Nephron (organoid): ENCODE measurements around the gene COL4A4.
A peak's percentile ranks its signal among the peaks of the same experiment; 100 is the strongest.

ENCODE experiments used
- H3K27ac Mint-ChIP-seq, 3 experiments: 2 replicates each; pipeline ENCODE4 v1.8.0; 2020; ENCODE audit warnings: mixed read lengths in 3 of 3, mild to moderate bottlenecking in 2 of 3, moderate library complexity in 1 of 3
- H3K27me3 Mint-ChIP-seq: 2 replicates; pipeline ENCODE4 v1.8.0; 2021; ENCODE audit warnings: low read depth, mild to moderate bottlenecking, moderate library complexity, mixed read lengths
- H3K36me3 Mint-ChIP-seq: 2 replicates; pipeline ENCODE4 v1.8.0; 2020; ENCODE audit warnings: low read depth, mixed read lengths
- H3K4me1 Mint-ChIP-seq: 2 replicates; pipeline ENCODE4 v1.8.0; 2020; ENCODE audit warnings: mixed read lengths
- H3K4me3 Mint-ChIP-seq, 3 experiments: 2 replicates each; pipeline ENCODE4 v1.8.0; 2020; ENCODE audit warnings: mild to moderate bottlenecking in 3 of 3, mixed read lengths in 3 of 3, moderate library complexity in 2 of 3
- H3K9me3 Mint-ChIP-seq: 2 replicates; pipeline ENCODE4 v1.8.0; 2020; ENCODE audit warnings: mixed read lengths
- TF ChIP-seq, protein P1 (sequence below), 3 experiments: fragments of 200-600 bp; sonication (generic); IDR thresholded peaks; one replicate each; pipeline ENCODE4 v1.5.0; 2021; ENCODE audit warnings: antibody characterized with exemption in 3 of 3; ENCODE audit not compliant: unreplicated experiment in 3 of 3

Gene COL4A4

DNA sequence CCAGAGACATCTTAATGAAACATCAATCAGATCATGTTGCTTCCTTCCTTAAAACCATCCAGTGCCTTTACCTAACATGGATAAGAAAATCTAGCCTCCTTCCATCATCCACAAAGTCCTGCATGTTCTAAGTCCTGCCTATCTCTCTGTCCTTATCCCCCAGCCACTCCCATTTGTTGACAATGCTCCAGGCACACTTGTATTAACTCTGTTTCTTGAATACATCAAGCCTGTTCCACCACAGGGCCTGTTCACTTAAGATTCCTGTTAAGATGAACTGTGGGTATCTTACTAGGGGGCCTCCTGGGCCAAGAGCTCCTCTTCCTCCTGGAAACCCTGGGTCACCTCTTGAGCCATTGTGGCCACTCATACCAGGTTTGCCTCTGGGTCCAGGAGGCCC lies 45.7 kb downstream of the COL4A4 start:
- no peaks in the 10 kb centered on the region for H3K9me3 Mint-ChIP-seq

DNA sequence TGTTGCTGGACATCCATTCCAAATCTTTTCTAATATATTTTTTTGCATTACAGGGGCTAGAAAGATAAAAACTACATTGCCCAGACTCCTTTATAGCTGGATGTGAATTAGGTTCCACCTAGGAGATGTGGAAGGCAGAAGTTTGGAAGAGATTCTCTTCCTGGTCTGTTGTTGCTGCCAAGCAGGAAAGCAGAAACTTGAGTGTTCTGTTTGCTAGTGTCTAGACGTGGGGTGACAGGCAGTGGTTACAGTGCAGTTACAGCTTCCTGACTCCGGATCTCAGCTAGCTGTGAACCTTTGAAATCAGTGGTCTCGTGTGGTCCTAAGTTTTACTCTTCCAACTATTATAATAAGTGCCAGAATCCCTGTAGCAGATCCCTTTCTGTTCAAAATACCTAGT lies 46.2 kb downstream of the COL4A4 start:
- H3K36me3 Mint-ChIP-seq: no peaks in the 10 kb centered on the region
- H3K4me1 Mint-ChIP-seq: peaks cover 4% of the 10 kb centered on the region
- TF ChIP-seq, protein P1, sequence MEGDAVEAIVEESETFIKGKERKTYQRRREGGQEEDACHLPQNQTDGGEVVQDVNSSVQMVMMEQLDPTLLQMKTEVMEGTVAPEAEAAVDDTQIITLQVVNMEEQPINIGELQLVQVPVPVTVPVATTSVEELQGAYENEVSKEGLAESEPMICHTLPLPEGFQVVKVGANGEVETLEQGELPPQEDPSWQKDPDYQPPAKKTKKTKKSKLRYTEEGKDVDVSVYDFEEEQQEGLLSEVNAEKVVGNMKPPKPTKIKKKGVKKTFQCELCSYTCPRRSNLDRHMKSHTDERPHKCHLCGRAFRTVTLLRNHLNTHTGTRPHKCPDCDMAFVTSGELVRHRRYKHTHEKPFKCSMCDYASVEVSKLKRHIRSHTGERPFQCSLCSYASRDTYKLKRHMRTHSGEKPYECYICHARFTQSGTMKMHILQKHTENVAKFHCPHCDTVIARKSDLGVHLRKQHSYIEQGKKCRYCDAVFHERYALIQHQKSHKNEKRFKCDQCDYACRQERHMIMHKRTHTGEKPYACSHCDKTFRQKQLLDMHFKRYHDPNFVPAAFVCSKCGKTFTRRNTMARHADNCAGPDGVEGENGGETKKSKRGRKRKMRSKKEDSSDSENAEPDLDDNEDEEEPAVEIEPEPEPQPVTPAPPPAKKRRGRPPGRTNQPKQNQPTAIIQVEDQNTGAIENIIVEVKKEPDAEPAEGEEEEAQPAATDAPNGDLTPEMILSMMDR (IDR thresholded peaks at IDR 0.05; ENCODE audit: unreplicated experiment in 3 of 3): no peak
- H3K9me3 Mint-ChIP-seq: no peaks in the 10 kb centered on the region
- peaks cover 3% of the 10 kb centered on the region for H3K27me3 Mint-ChIP-seq
- H3K4me3 Mint-ChIP-seq: no peak overlapping the region
- H3K27ac Mint-ChIP-seq: no peak overlapping the region

More for the DNA sequence above, 45.7 kb downstream of the COL4A4 start:
- Mint-ChIP-seq H3K27me3 (peaks cover 3% of the 10 kb centered on the region), H3K4me3 (no peak overlapping the region), H3K36me3 (no peaks in the 10 kb centered on the region), H3K4me1 (peaks cover 4% of the 10 kb centered on the region), H3K27ac (no peak overlapping the region)
- TF ChIP-seq, protein P1 (IDR thresholded peaks at IDR 0.05; ENCODE audit: unreplicated experiment in 3 of 3): no peak

DNA sequence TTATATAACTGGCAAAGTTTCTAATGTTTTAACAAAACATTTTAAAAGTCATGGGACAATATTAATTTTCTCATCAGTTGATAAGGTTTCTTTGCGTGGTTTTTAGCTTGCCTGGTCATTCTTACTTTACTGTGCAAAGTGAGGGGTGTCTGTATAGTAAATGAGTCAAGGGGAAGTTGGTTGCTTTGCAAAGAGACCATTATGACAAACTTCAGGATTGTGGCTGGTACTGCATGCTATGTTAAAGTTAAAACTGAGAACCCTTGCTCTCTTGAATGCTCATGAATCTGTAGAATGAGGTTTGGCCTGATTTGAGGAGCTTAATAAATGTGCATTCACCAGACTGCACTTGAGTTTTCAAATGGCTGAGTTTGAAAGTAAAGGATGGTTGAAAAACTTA lies 47.0 kb downstream of the COL4A4 start:
- Mint-ChIP-seq H3K27ac (no peak overlapping the region), H3K36me3 (no peaks in the 10 kb centered on the region), H3K4me3 (no peak overlapping the region), H3K27me3 (peaks cover 3% of the 10 kb centered on the region), H3K9me3 (no peaks in the 10 kb centered on the region), H3K4me1 (peaks cover 4% of the 10 kb centered on the region)
- TF ChIP-seq, protein P1 (IDR thresholded peaks at IDR 0.05; ENCODE audit: unreplicated experiment in 3 of 3): no peak

DNA sequence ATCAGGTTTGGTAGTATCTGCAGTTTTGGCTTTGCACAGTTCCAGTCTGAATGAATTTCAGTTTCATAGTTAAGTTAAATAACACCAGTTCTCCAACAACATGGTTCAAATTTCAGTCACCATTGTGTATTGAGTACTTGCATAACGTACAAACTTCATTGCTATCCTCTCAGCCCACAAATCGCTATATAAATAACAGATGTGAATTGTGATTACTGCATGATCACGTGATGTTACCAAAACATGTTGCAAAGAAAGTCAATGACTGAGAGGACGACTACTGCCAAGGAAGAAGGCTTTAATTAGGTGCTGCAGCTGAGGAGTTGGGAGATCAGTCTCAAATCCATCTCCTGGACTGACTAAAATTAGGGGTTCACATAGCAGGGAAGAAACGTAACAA lies 48.2 kb downstream of the COL4A4 start:
- no peaks in the 10 kb centered on the region for H3K9me3 Mint-ChIP-seq
- no peak overlapping the region for H3K4me3 Mint-ChIP-seq
- H3K27ac Mint-ChIP-seq: no peak overlapping the region
- TF ChIP-seq, protein P1 (IDR thresholded peaks at IDR 0.05; ENCODE audit: unreplicated experiment in 3 of 3): no peak
- peaks cover 3% of the 10 kb centered on the region for H3K27me3 Mint-ChIP-seq
- H3K4me1 Mint-ChIP-seq: peaks cover 4% of the 10 kb centered on the region
- H3K36me3 Mint-ChIP-seq: no peaks in the 10 kb centered on the region

DNA sequence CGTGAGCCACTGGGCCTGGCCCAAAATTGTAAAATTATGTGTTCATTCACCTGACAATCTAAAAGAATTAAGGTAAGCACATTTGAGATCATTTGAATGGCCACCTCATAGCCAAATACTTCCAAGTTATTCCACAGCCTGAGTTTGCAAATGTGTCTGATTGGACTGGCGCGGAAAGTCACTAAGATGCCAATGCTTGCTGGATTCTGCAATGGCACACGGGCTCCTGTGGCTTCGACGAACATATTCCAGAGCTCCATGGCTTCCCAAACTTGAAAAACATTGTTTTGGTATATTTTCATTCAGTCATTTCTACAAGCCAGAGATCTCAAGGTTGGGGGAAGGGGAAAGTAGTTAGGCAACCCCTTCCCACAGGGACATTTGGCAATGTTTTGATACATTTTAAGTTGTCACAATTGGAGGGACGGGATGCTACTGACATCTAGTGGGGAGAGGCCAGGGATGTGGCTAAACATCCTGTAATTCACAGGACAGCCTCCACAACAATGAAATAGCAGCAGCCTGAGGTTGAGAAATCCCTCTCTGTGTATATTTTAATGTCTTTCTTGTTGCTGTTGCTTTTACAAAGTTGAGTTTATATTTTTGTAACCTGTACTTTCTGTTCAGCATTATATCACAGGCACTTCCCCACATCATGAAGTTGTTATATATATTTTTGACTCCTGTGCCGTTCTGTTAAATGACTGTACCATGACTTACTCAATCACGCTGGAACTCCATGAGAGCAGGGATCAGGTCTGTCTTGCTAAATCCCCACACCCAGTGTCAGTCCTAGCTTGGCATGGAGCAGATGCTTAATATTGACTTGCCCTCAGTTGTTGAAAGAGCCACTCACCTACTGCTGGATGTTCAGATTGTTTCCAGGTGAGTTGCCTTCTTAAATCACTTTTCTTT lies 56.9 kb downstream of the COL4A4 start:
- H3K36me3 Mint-ChIP-seq: no peaks in the 10 kb centered on the region
- H3K27me3 Mint-ChIP-seq: no peaks in the 10 kb centered on the region
- H3K4me3 Mint-ChIP-seq: no peak overlapping the region
- TF ChIP-seq, protein P1 (IDR thresholded peaks at IDR 0.05; ENCODE audit: unreplicated experiment in 3 of 3): peak; percentile 74 to 81 (median 78)
- no peak overlapping the region for H3K27ac Mint-ChIP-seq
- no peaks in the 10 kb centered on the region for H3K4me1 Mint-ChIP-seq
- no peaks in the 10 kb centered on the region for H3K9me3 Mint-ChIP-seq

DNA sequence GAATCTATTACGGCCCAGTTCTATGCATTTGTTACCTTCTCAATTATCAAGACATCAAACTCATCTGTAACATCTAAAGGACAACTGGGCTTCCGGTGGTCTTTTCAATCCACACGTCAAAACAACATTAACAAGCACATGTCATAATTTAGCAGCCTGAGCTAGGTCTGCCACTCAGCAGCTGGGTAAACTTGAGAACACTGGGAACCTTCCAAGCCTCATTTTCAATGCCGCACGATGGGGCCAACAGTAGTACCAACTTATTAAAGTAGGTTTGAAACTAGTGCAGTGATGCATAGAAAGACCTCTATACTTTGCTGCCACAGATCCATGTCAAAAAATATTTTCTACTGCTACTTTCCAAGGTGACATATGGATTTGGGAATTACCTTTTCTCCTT lies 60.4 kb downstream of the COL4A4 start:
- no peaks in the 10 kb centered on the region for H3K4me1 Mint-ChIP-seq
- H3K4me3 Mint-ChIP-seq: no peak overlapping the region
- H3K27ac Mint-ChIP-seq: no peak overlapping the region
- TF ChIP-seq, protein P1 (IDR thresholded peaks at IDR 0.05; ENCODE audit: unreplicated experiment in 3 of 3): no peak
- H3K36me3 Mint-ChIP-seq: no peaks in the 10 kb centered on the region
- H3K9me3 Mint-ChIP-seq: no peaks in the 10 kb centered on the region
- no peaks in the 10 kb centered on the region for H3K27me3 Mint-ChIP-seq
